A172 (cell line): ENCODE measurements around the gene NTRK3. TPM values are rescaled to one million over a fixed set of nuclear protein-coding genes. Genes with fewer than 3 reads are reported as not detected.

Source experiments
- DNase-seq: peaks from one replicate; pipeline ENCODE4 v3.0.0-alpha.2; 2015; ENCODE audit warnings: low spot score
- total RNA-seq: library from RNA; depleted of rRNA; stranded (reverse); fragments of >200 nt; shearing (Covaris generic); gene quantifications from 2 replicates; pipeline ENCODE4 v1.2.3, GENCODE V29; 2014; rRNA removed

Gene NTRK3
- total RNA-seq: not detected in 2 replicates

GRCh38 chr15:88256279-88257230, at the start of gene NTRK3:
NTRK3 (minus strand) TSS chr15:88256739; CDS start chr15:88256153, 586 bp downstream.
- no peak for DNase-seq

GRCh38 chr15:88303395-88303794, 46.9 kb upstream of the NTRK3 start:
- no peak for DNase-seq

- no peak for DNase-seq
These were observed 45.8 kb upstream of the NTRK3 start for GRCh38 chr15:88302373-88302772.

- no peak for DNase-seq
These were observed 44.8 kb upstream of the NTRK3 start for GRCh38 chr15:88301311-88301710.

GRCh38 chr15:88300861-88301260, 44.3 kb upstream of the NTRK3 start:
- DNase-seq: no peak

- no peak for DNase-seq
These were observed 43.5 kb upstream of the NTRK3 start for GRCh38 chr15:88300089-88300488.

GRCh38 chr15:88299497-88299896, 43.0 kb upstream of the NTRK3 start:
- DNase-seq: no peak

GRCh38 chr15:88288661-88289060, 32.1 kb upstream of the NTRK3 start:
- DNase-seq: no peak

GRCh38 chr15:88288206-88288605, 31.7 kb upstream of the NTRK3 start:
- DNase-seq: no peak

GRCh38 chr15:88284318-88284998, 27.9 kb upstream of the NTRK3 start:
- no peak for DNase-seq

GRCh38 chr15:88282614-88283013, 26.1 kb upstream of the NTRK3 start:
- no peak for DNase-seq

- DNase-seq: no peak
These were observed 20.4 kb upstream of the NTRK3 start for GRCh38 chr15:88276821-88277410.

GRCh38 chr15:88275804-88276203, 19.3 kb upstream of the NTRK3 start:
- no peak for DNase-seq

- peak; percentile 43 for DNase-seq
These were observed 18.3 kb upstream of the NTRK3 start for GRCh38 chr15:88274553-88275460.

- no peak for DNase-seq
These were observed 15.9 kb upstream of the NTRK3 start for GRCh38 chr15:88272421-88272820.

GRCh38 chr15:88269356-88270062, 13.0 kb upstream of the NTRK3 start:
- no peak for DNase-seq

GRCh38 chr15:88267720-88268119, 11.2 kb upstream of the NTRK3 start:
- DNase-seq: no peak

- DNase-seq: no peak
These were observed 9.6 kb upstream of the NTRK3 start for GRCh38 chr15:88266170-88266569.

GRCh38 chr15:88264622-88265021, 8.1 kb upstream of the NTRK3 start:
- DNase-seq: no peak

- DNase-seq: no peak
These were observed 5.5 kb upstream of the NTRK3 start for GRCh38 chr15:88262064-88262463.
